ENCODE data around the gene LRRC75B. TPM values are rescaled to one million over a fixed set of nuclear protein-coding genes. Genes with fewer than 3 reads are reported as not detected.
"Not testable (repeated sequence)": the region's sequence is repeated elsewhere in the genome, so short reads cannot be mapped to it uniquely, and the experiment has no call there.

The LRRC75B gene
- total RNA-seq, 1 experiment from 2014 or later = 2.2 TPM

DNA sequence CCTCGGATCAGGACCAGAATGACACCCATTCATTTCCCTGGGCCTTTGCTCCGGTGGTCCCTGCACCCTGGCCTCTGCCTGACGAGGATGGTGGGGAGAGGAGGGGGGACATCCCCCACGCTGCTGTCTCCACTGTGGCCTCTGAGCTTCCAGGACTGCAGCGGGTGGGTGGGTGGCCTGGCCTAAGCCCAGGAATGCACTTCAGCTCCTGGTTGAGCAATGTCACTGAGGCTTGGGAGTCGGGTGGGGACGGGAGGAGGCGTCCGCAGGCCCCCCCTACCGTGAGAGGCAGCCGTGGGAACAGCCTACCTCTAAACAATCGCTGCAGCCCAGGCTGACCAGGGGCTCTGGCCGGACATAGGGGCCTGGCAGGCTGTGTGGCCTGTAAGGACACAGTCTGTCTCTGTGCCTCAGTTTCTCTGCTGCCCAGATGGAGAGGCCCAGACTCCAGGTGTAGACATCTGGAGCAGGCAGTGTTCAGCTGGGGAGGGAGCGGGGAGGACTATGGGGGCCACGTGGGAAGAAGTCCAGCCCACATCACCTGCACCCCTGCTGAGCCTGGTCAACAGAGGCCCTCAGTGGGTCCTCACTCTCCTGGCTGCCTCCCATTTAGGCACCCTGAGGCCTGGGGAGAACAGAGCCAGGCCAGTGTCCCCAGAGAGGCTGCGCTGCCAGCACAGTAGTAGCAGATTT lies 38.7 kb upstream of the LRRC75B start:
- H3K36me3 ChIP-seq (ENCODE audit: low read depth); POLR2A ChIA-PET (ENCODE audit: unreplicated experiment); H3K79me2 ChIP-seq (ENCODE audit: low read depth); H3F3A ChIP-seq (ENCODE audit: insufficient read depth, low read depth); intact Hi-C loops (cut with micrococcal nuclease; ENCODE audit: unreplicated experiment); H3K27me3 ChIP-seq (ENCODE audit: insufficient read depth, low read depth); H4K20me1 ChIP-seq (ENCODE audit: insufficient read depth); BruUV-seq (replicated peaks); H3K9me3 ChIP-seq (ENCODE audit: insufficient read depth, low read depth); H3K27ac ChIP-seq; CTCF ChIA-PET; H3K4me2 ChIP-seq; H3K4me3 ChIP-seq; H3K9me2 ChIP-seq (ENCODE audit: insufficient read depth); H3K4me1 ChIP-seq (replicated peaks; ENCODE audit: insufficient read depth); DNase-seq; H2AFZ ChIP-seq: not testable (repeated sequence)

DNA sequence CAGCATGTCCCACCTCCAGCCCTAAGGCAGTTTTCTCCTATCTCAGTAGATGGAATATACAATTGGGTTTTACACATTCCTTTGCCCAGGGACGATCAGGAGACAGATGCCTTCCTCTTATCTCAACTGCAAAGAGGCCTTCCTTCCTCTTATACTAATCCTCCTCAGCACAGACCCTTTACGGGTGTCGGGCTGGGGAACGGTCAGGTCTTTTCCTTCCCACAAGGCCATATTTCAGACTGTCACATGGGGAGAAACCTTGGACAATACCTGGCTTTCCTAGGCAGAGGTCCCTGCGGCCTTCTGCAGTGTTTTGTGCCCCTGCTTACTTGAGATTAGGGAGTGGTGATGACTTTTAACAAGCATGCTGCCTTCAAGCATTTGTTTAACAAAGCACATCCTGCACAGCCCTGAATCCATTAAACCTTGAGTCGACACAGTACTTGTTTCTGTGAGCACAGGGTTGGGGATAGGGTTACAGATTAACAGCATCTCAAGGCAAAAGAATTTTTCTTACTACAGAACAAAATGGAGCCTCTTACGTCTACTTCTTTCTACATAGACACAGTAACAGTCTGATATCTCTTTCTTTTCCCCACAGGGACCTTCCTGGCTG lies 38.0 kb upstream of the LRRC75B start:
- CTCF ChIA-PET = not testable (repeated sequence)

DNA sequence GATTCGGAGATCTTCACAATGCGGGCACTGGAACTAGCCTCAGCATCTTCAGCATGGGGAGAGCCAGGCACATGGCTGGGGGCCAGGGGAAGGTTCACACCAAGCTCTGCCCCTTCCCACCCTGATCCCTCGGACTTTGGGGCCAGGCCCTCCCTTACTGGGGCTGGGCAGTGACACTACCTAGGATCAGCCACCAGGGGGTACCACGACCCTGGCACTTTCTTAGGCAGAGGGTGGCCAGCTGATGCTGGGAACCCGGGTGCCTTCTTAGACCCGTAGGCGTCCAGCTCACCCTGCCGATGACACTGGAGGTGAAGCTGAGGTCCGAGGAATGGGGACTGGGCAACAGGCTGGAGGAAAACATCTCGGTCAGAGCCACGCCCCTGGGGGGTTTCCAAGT lies 36.2 kb upstream of the LRRC75B start:
- H3K9me2 ChIP-seq (ENCODE audit: insufficient read depth); H3K4me1 ChIP-seq (replicated peaks; ENCODE audit: insufficient read depth); H3K27ac ChIP-seq; CTCF ChIA-PET; BruUV-seq (replicated peaks); H3K79me2 ChIP-seq (ENCODE audit: low read depth); H3K4me3 ChIP-seq; H3K36me3 ChIP-seq (ENCODE audit: low read depth); intact Hi-C loops (cut with micrococcal nuclease; ENCODE audit: unreplicated experiment); H4K20me1 ChIP-seq (ENCODE audit: insufficient read depth); H2AFZ ChIP-seq; H3K4me2 ChIP-seq; H3F3A ChIP-seq (ENCODE audit: insufficient read depth, low read depth); POLR2A ChIA-PET (ENCODE audit: unreplicated experiment); H3K27me3 ChIP-seq (ENCODE audit: insufficient read depth, low read depth); H3K9me3 ChIP-seq (ENCODE audit: insufficient read depth, low read depth); DNase-seq: not testable (repeated sequence)
- TF ChIP-seq, protein P1, sequence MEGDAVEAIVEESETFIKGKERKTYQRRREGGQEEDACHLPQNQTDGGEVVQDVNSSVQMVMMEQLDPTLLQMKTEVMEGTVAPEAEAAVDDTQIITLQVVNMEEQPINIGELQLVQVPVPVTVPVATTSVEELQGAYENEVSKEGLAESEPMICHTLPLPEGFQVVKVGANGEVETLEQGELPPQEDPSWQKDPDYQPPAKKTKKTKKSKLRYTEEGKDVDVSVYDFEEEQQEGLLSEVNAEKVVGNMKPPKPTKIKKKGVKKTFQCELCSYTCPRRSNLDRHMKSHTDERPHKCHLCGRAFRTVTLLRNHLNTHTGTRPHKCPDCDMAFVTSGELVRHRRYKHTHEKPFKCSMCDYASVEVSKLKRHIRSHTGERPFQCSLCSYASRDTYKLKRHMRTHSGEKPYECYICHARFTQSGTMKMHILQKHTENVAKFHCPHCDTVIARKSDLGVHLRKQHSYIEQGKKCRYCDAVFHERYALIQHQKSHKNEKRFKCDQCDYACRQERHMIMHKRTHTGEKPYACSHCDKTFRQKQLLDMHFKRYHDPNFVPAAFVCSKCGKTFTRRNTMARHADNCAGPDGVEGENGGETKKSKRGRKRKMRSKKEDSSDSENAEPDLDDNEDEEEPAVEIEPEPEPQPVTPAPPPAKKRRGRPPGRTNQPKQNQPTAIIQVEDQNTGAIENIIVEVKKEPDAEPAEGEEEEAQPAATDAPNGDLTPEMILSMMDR (conservative IDR thresholded peaks at IDR 0.05) = peak; percentile 58

More for the DNA sequence above, 38.0 kb upstream of the LRRC75B start:
- BruUV-seq (replicated peaks); H3K4me2 ChIP-seq; H3K4me3 ChIP-seq; H4K20me1 ChIP-seq (ENCODE audit: insufficient read depth); H3K27me3 ChIP-seq (ENCODE audit: insufficient read depth, low read depth); H3K9me3 ChIP-seq (ENCODE audit: insufficient read depth, low read depth); H3K36me3 ChIP-seq (ENCODE audit: low read depth); H3K79me2 ChIP-seq (ENCODE audit: low read depth); intact Hi-C loops (cut with micrococcal nuclease; ENCODE audit: unreplicated experiment); DNase-seq; H2AFZ ChIP-seq; H3K9me2 ChIP-seq (ENCODE audit: insufficient read depth); H3K27ac ChIP-seq; POLR2A ChIA-PET (ENCODE audit: unreplicated experiment); H3K4me1 ChIP-seq (replicated peaks; ENCODE audit: insufficient read depth); H3F3A ChIP-seq (ENCODE audit: insufficient read depth, low read depth): not testable (repeated sequence)

DNA sequence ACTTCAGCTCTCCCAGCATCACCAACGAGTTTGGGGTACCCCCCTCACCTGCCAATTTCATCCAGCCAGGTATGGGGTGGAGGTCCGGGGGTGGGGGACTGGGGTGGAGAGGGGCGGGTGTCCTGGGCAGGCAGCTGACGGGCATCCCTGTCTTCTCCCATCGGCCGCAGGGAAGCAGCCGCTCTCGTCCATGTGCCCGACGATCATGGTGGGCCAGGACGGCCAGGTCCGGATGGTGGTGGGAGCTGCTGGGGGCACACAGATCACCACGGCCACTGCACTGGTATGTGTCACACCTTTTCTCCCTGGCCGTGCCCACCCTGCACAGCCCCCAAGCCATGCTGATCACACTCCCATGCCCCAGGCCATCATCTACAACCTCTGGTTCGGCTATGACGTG lies 35.0 kb upstream of the LRRC75B start:
- H3K4me3 ChIP-seq; CTCF ChIA-PET; BruUV-seq (replicated peaks): not testable (repeated sequence)

DNA sequence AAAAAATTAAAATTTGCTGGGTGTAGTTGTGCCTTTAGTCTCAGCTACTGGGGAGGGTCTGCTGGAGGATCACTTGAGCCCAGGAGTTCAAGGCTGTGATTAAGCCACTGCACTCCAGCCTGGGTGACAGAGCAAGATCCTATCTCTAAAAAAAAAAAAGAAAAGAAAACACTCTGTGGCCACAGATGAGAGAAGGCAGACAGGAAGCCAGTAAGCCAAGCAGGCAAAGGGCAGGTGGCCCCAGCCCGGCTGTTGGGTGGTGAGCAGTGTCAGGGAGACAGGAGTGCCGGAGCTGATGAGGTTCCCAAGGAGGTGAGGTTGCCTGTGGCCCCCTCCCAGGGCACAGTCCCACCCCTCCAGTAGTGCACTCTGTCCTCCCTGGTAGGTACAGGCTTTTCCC lies 29.7 kb upstream of the LRRC75B start:
- H3K36me3 ChIP-seq (ENCODE audit: low read depth); H3K4me1 ChIP-seq (replicated peaks; ENCODE audit: insufficient read depth); H3K27ac ChIP-seq; H2AFZ ChIP-seq; CTCF ChIA-PET; BruUV-seq (replicated peaks); intact Hi-C loops (cut with micrococcal nuclease; ENCODE audit: unreplicated experiment); H3K27me3 ChIP-seq (ENCODE audit: insufficient read depth, low read depth); H3K79me2 ChIP-seq (ENCODE audit: low read depth); H3K9me3 ChIP-seq (ENCODE audit: insufficient read depth, low read depth); POLR2A ChIA-PET (ENCODE audit: unreplicated experiment); DNase-seq; H3K4me2 ChIP-seq; H4K20me1 ChIP-seq (ENCODE audit: insufficient read depth); H3K4me3 ChIP-seq; H3F3A ChIP-seq (ENCODE audit: insufficient read depth, low read depth); H3K9me2 ChIP-seq (ENCODE audit: insufficient read depth): not testable (repeated sequence)

More for the DNA sequence above, 35.0 kb upstream of the LRRC75B start:
- H3K4me1 ChIP-seq (replicated peaks; ENCODE audit: insufficient read depth); H3K9me3 ChIP-seq (ENCODE audit: insufficient read depth, low read depth); H3K36me3 ChIP-seq (ENCODE audit: low read depth); H3K4me2 ChIP-seq; H2AFZ ChIP-seq; H3F3A ChIP-seq (ENCODE audit: insufficient read depth, low read depth); POLR2A ChIA-PET (ENCODE audit: unreplicated experiment); H4K20me1 ChIP-seq (ENCODE audit: insufficient read depth); H3K9me2 ChIP-seq (ENCODE audit: insufficient read depth); H3K27me3 ChIP-seq (ENCODE audit: insufficient read depth, low read depth); DNase-seq; H3K27ac ChIP-seq; intact Hi-C loops (cut with micrococcal nuclease; ENCODE audit: unreplicated experiment); H3K79me2 ChIP-seq (ENCODE audit: low read depth): not testable (repeated sequence)

DNA sequence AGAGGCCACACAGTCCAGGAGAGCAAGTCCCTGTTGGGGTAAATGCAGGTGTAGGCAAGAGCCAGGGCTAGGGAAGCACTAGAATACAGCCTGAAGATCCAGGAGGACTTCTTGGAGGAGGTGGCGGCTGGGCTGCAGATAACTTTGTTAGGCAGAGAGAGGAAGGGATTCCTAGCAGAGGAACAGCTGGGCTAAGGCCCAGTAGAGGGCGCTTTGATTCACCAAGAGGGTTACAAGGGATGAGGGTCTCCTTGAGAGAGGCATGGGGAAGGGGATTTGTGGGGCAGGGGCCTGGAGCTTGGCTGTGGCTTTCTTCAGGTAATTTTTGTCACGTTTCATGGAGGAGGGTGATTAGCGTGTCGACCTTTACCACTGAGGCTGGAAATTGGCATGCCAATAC lies 28.4 kb upstream of the LRRC75B start:
- POLR2A ChIA-PET (ENCODE audit: unreplicated experiment); H3K36me3 ChIP-seq (ENCODE audit: low read depth); H2AFZ ChIP-seq; BruUV-seq (replicated peaks); H3K4me3 ChIP-seq; H3K27ac ChIP-seq; CTCF ChIA-PET; H3K9me3 ChIP-seq (ENCODE audit: insufficient read depth, low read depth); H3K79me2 ChIP-seq (ENCODE audit: low read depth); H4K20me1 ChIP-seq (ENCODE audit: insufficient read depth); H3F3A ChIP-seq (ENCODE audit: insufficient read depth, low read depth); H3K27me3 ChIP-seq (ENCODE audit: insufficient read depth, low read depth); H3K9me2 ChIP-seq (ENCODE audit: insufficient read depth); H3K4me1 ChIP-seq (replicated peaks; ENCODE audit: insufficient read depth); intact Hi-C loops (cut with micrococcal nuclease; ENCODE audit: unreplicated experiment); DNase-seq; H3K4me2 ChIP-seq: not testable (repeated sequence)

DNA sequence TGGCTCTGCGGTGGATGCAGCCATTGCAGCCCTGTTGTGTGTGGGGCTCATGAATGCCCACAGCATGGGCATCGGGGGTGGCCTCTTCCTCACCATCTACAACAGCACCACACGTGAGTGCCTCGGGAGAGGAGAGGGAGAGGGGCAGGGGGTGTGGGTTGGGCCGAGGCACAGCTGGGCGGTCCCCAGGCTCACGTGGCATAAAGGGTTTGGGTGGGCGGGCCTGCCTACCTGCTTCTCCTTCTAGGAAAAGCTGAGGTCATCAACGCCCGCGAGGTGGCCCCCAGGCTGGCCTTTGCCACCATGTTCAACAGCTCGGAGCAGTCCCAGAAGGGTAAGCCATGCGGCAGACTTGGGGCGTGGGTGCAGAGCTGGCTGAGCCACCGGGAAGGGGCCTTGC lies 21.9 kb upstream of the LRRC75B start:
- BruUV-seq (replicated peaks); POLR2A ChIA-PET (ENCODE audit: unreplicated experiment); CTCF ChIA-PET: not testable (repeated sequence)

More for the DNA sequence above, 21.9 kb upstream of the LRRC75B start:
- H3K9me3 ChIP-seq (ENCODE audit: insufficient read depth, low read depth); H3K27ac ChIP-seq; H3K4me2 ChIP-seq; H3K36me3 ChIP-seq (ENCODE audit: low read depth); intact Hi-C loops (cut with micrococcal nuclease; ENCODE audit: unreplicated experiment); H3K27me3 ChIP-seq (ENCODE audit: insufficient read depth, low read depth); H4K20me1 ChIP-seq (ENCODE audit: insufficient read depth); H2AFZ ChIP-seq; H3K4me1 ChIP-seq (replicated peaks; ENCODE audit: insufficient read depth); DNase-seq; H3K79me2 ChIP-seq (ENCODE audit: low read depth); H3K4me3 ChIP-seq; H3K9me2 ChIP-seq (ENCODE audit: insufficient read depth); H3F3A ChIP-seq (ENCODE audit: insufficient read depth, low read depth): not testable (repeated sequence)
